Retinal pigment epithelial cell (primary cell): ENCODE measurements around the gene EYS.

Experiments
- DNase-seq: peaks from one replicate; pipeline ENCODE4 v3.0.0-alpha.2; 2010; ENCODE audit warnings: low read depth
- H3K4me3 ChIP-seq: 2 replicates; pipeline ENCODE4 v1.5.1; 2011; ENCODE audit warnings: mild to moderate bottlenecking, low read length, control low read depth, moderate library complexity
- TF ChIP-seq, protein P1 (sequence below): conservative IDR thresholded peaks from 2 replicates; pipeline ENCODE4 v1.5.1; 2011; ENCODE audit warnings: low read depth, low read length, control low read depth, inconsistent platforms

EYS gene

DNA sequence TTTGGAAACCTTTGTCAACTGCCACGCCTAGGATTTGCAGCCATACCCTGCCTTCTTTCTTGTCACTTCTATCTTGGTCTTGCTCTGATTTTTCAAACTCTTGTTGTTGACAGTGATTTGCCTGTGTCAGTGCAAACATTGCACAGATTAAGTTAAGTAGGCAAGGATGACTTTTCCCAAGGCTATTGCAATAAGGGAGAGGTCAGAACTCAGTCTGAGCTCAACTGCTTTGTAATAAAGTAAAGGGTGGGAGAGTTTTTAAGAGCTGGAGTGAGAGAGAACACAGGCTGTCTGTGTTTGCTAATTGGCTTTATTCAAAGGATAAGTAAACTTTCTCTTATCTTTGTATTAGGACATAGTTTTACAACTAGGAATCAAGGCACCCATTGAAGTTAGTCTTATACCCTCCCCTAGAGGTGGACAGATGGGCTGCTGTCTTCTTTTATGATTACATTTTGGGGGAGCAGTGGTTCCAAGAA is 1622.8 kb downstream of the EYS start:
- TF ChIP-seq, protein P1, sequence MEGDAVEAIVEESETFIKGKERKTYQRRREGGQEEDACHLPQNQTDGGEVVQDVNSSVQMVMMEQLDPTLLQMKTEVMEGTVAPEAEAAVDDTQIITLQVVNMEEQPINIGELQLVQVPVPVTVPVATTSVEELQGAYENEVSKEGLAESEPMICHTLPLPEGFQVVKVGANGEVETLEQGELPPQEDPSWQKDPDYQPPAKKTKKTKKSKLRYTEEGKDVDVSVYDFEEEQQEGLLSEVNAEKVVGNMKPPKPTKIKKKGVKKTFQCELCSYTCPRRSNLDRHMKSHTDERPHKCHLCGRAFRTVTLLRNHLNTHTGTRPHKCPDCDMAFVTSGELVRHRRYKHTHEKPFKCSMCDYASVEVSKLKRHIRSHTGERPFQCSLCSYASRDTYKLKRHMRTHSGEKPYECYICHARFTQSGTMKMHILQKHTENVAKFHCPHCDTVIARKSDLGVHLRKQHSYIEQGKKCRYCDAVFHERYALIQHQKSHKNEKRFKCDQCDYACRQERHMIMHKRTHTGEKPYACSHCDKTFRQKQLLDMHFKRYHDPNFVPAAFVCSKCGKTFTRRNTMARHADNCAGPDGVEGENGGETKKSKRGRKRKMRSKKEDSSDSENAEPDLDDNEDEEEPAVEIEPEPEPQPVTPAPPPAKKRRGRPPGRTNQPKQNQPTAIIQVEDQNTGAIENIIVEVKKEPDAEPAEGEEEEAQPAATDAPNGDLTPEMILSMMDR, result no peak
- no peak overlapping the region for H3K4me3 ChIP-seq
- peak; percentile 37 for DNase-seq

DNA sequence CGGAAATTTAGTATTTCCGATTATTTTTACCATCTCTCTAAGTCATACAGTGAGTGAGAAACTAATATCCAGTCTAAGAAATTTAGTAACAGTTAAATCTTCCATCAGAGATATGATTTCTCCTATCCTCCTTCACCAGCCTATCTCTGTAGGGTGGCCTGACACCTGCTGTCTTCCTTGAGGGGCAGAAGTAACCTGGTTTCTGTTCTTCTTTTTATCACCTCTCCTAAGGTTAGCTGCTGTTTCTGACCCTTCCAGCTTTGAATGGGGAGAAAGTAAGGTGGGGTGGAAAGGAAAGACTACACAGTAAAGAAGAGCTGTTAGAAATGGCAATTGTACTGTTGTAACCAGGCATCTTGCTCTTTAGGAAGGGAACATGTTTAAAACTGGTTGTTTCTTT is 1623.8 kb downstream of the EYS start:
- TF ChIP-seq, protein P1, result no peak
- H3K4me3 ChIP-seq, result no peak overlapping the region
- no peak for DNase-seq

DNA sequence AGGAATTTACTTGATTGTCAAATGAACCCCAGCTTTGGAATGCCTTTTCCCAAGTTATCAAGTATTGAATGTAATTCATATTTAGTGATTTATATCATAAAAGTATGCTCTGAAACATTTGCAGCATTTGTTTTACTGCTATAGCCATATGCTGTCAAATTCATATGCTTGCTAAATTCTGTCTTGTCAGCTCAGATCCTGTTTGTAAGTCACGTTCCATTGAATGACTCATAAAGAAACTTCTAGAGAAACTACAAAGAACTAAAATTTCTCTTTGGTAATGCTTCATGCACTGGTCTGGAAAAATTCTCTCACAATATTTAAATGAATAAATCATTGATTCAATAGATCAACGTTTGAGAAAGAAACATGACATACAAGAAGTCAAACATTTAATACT is 1625.6 kb downstream of the EYS start:
- TF ChIP-seq, protein P1, result no peak
- no peak overlapping the region for H3K4me3 ChIP-seq
- no peak for DNase-seq

DNA sequence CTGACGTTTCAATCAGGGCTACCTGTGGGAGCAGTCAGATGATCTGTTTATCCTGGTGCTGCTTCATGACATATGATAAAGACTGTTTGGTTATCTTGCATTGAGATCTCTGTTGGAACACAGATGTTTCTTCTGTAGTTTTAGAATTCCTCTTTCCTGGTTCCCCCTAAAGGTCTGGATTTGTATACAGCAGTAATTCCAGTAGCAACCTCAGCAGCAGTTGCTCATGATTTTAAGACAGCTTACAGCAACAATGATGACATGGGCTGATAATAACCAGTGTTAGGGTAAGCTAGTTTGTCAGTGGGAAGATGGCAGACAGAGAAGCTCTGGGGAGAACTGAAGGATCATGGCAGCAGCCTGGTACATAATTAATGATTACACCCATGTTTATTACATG is 1632.0 kb downstream of the EYS start:
- no peak for DNase-seq
- TF ChIP-seq, protein P1, result no peak

DNA sequence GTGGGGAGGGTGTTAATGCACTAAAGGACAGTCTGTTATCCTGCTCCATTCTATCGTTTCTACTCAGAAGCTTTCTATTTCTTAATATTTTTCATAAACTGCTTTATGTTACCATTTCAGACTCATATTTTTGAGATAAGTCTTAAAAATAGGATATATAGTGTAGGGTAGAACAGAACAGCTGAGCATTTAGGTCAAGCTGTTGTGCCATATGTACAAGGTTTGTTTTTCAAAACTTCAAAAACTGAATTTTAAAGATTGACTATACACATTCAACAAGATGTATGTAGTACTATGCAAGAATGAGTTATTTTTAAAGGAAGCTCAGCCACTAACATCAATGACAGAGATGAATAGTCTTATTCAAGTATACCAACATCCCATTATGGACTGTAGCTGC is 1634.3 kb downstream of the EYS start:
- no peak overlapping the region for H3K4me3 ChIP-seq
- TF ChIP-seq, protein P1, result no peak
- DNase-seq, result no peak

More for the DNA sequence above, 1632.0 kb downstream of the EYS start:
- no peak overlapping the region for H3K4me3 ChIP-seq

DNA sequence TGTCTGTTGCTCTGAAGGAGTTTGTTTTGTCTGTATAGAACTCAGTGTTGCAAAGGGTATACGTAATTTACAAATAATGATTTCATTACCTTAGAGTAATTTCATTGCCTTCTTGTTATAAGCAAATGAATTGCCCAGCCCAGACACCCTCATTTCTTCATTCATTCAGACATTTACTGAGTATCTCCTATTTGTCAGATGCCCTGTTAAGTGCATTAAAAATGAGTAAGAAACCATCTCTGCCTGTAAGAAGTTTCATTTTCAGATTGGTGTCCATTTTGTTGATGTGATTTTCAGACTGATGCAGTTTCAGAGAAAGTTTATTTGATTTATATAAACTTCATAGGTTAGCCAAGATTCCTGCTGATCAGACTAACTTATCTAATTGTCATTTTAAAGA is 1642.1 kb downstream of the EYS start:
- no peak overlapping the region for H3K4me3 ChIP-seq
- no peak for DNase-seq
- TF ChIP-seq, protein P1, result no peak

DNA sequence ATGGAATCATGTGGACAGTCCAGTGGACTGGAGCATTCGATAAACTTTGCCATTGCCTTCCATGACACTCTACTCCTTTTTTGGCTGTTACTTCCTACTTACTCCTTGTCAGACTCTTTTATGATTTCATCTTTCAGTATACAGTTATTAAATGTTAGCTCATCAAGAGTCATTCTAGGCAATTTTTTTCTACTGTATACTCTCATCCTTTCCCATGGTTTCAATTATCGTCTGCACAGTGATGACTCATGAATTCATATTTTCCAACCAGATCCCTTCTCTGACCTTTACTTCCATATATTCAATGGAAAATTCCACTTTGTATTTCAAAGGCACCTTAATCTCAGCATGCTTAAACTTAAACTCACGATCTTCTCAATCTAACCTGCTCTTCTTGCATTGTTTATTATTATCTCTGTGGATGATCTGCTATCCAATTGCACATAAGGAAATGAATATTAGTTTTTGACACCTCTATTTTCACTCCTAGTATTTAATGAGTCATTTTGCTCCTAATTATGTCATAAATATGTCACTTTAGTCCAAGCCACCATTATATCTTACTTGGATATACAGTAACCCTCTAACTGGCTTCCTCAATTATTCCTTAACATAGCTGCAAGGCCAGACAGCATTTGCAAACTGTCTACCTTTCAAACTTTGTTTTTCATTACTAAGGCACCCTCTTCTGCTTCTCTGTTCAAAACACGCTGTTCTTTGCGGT is 1643.9 kb downstream of the EYS start:
- no peak for DNase-seq
- TF ChIP-seq, protein P1, result no peak
- H3K4me3 ChIP-seq, result no peak overlapping the region
